ENCODE measurements around the gene HAPSTR1. TPM values are rescaled to one million over a fixed set of nuclear protein-coding genes. Genes with fewer than 3 reads are reported as not detected.

The HAPSTR1 gene
- total and polyA plus RNA-seq, 2 experiments from 2014 or later = 9.5 to 66.0 TPM

DNA sequence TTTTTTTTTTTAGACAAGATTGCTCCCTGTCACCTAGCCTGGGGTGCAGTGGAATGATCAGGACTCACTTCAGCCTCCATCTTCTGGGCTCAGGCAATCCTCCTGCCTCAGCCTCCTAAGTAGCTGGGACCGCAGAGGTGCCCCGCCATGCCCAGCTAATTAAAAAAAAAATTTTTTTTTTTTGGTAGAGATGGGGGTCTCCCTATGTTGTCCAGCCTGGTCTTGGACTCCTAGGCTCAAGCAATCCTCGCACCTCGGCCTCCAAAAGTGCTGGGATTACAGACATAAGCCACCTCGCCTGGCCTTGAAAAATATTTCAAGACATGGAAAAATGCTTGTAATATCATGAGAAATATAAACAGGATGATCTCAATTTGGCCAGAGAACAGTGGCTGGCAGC is 42.9 kb downstream of the HAPSTR1 start:
- H3K36me3 ChIP-seq (ENCODE audit: insufficient read depth) = no peaks in the 10 kb centered on the region
- 0 out of 2 replicates have a peak, but pooled peaks cover 3% of the 10 kb centered on the region for H3F3A ChIP-seq (replicated peaks; ENCODE audit: low read depth)
- no peaks in the 10 kb centered on the region; the same call in 2 of the 3 replicates for H3K9me3 Mint-ChIP-seq
- H3K4me3 Mint-ChIP-seq = no peak overlapping the region
- no peak overlapping the region for H3K4me3 ChIP-seq
- TF ChIP-seq POLR2AphosphoS5 (IDR thresholded peaks at IDR 0.05; ENCODE audit: low read depth) (no peak), ZNF114 (CRISPR knock-in tag; IDR thresholded peaks at IDR 0.05) (no peak), NANOG (IDR thresholded peaks at IDR 0.05; ENCODE audit: borderline replicate concordance) (no peak), EZH2phosphoT487 (IDR thresholded peaks at IDR 0.05; ENCODE audit: unreplicated experiment) (no peak), ZNF331 (CRISPR knock-in tag; IDR thresholded peaks at IDR 0.05; ENCODE audit: low read depth) (no peak), CTCF (conservative IDR thresholded peaks at IDR 0.05; ENCODE audit: low read depth in 2 of 2) (no peak), STAT1 (IDR thresholded peaks at IDR 0.05; ENCODE audit: unreplicated experiment) (no peak), CREB1 (CRISPR knock-in tag; IDR thresholded peaks at IDR 0.05; ENCODE audit: low read depth) (no peak), EZH2 (IDR thresholded peaks at IDR 0.05; ENCODE audit: low read depth, unreplicated experiment) (no peak), ETS1 (IDR thresholded peaks at IDR 0.05) (no peak), JUNB (IDR thresholded peaks at IDR 0.05; ENCODE audit: unreplicated experiment) (no peak)
- TF ChIP-seq, protein P1, sequence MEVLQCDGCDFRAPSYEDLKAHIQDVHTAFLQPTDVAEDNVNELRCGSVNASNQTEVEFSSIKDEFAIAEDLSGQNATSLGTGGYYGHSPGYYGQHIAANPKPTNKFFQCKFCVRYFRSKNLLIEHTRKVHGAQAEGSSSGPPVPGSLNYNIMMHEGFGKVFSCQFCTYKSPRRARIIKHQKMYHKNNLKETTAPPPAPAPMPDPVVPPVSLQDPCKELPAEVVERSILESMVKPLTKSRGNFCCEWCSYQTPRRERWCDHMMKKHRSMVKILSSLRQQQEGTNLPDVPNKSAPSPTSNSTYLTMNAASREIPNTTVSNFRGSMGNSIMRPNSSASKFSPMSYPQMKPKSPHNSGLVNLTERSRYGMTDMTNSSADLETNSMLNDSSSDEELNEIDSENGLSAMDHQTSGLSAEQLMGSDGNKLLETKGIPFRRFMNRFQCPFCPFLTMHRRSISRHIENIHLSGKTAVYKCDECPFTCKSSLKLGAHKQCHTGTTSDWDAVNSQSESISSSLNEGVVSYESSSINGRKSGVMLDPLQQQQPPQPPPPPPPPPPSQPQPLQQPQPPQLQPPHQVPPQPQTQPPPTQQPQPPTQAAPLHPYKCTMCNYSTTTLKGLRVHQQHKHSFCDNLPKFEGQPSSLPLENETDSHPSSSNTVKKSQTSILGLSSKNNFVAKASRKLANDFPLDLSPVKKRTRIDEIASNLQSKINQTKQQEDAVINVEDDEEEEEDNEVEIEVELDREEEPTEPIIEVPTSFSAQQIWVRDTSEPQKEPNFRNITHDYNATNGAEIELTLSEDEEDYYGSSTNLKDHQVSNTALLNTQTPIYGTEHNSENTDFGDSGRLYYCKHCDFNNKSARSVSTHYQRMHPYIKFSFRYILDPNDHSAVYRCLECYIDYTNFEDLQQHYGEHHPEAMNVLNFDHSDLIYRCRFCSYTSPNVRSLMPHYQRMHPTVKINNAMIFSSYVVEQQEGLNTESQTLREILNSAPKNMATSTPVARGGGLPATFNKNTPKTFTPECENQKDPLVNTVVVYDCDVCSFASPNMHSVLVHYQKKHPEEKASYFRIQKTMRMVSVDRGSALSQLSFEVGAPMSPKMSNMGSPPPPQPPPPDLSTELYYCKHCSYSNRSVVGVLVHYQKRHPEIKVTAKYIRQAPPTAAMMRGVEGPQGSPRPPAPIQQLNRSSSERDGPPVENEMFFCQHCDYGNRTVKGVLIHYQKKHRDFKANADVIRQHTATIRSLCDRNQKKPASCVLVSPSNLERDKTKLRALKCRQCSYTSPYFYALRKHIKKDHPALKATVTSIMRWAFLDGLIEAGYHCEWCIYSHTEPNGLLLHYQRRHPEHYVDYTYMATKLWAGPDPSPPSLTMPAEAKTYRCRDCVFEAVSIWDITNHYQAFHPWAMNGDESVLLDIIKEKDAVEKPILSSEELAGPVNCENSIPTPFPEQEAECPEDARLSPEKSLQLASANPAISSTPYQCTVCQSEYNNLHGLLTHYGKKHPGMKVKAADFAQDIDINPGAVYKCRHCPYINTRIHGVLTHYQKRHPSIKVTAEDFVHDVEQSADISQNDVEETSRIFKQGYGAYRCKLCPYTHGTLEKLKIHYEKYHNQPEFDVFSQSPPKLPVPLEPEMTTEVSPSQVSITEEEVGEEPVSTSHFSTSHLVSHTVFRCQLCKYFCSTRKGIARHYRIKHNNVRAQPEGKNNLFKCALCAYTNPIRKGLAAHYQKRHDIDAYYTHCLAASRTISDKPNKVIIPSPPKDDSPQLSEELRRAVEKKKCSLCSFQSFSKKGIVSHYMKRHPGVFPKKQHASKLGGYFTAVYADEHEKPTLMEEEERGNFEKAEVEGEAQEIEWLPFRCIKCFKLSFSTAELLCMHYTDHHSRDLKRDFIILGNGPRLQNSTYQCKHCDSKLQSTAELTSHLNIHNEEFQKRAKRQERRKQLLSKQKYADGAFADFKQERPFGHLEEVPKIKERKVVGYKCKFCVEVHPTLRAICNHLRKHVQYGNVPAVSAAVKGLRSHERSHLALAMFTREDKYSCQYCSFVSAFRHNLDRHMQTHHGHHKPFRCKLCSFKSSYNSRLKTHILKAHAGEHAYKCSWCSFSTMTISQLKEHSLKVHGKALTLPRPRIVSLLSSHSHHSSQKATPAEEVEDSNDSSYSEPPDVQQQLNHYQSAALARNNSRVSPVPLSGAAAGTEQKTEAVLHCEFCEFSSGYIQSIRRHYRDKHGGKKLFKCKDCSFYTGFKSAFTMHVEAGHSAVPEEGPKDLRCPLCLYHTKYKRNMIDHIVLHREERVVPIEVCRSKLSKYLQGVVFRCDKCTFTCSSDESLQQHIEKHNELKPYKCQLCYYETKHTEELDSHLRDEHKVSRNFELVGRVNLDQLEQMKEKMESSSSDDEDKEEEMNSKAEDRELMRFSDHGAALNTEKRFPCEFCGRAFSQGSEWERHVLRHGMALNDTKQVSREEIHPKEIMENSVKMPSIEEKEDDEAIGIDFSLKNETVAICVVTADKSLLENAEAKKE (CRISPR knock-in tag; IDR thresholded peaks at IDR 0.05) = no peak
- TF ChIP-seq, protein P2, sequence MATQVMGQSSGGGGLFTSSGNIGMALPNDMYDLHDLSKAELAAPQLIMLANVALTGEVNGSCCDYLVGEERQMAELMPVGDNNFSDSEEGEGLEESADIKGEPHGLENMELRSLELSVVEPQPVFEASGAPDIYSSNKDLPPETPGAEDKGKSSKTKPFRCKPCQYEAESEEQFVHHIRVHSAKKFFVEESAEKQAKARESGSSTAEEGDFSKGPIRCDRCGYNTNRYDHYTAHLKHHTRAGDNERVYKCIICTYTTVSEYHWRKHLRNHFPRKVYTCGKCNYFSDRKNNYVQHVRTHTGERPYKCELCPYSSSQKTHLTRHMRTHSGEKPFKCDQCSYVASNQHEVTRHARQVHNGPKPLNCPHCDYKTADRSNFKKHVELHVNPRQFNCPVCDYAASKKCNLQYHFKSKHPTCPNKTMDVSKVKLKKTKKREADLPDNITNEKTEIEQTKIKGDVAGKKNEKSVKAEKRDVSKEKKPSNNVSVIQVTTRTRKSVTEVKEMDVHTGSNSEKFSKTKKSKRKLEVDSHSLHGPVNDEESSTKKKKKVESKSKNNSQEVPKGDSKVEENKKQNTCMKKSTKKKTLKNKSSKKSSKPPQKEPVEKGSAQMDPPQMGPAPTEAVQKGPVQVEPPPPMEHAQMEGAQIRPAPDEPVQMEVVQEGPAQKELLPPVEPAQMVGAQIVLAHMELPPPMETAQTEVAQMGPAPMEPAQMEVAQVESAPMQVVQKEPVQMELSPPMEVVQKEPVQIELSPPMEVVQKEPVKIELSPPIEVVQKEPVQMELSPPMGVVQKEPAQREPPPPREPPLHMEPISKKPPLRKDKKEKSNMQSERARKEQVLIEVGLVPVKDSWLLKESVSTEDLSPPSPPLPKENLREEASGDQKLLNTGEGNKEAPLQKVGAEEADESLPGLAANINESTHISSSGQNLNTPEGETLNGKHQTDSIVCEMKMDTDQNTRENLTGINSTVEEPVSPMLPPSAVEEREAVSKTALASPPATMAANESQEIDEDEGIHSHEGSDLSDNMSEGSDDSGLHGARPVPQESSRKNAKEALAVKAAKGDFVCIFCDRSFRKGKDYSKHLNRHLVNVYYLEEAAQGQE (IDR thresholded peaks at IDR 0.05; ENCODE audit: unreplicated experiment) = no peak
- H3K36me3 Mint-ChIP-seq (ENCODE audit: low read depth) = peaks cover 4% of the 10 kb centered on the region; the same call in 1 of the 3 replicates
- H3K4me1 ChIP-seq (ENCODE audit: insufficient read depth) = 0 out of 2 replicates have a peak, but pooled peaks cover 7% of the 10 kb centered on the region
- DNase-seq (ENCODE audit: low spot score) = no peak
- no peaks in the 10 kb centered on the region for H3K27me3 ChIP-seq (ENCODE audit: insufficient read depth)
- H4K20me1 ChIP-seq (replicated peaks; ENCODE audit: insufficient read depth) = peaks cover 3% of the 10 kb centered on the region; the same call in 1 of the 2 replicates
- ATAC-seq = no peak
- no peak overlapping the region for H3K27ac ChIP-seq (ENCODE audit: low read depth)
- peaks cover 7% of the 10 kb centered on the region for H3K79me2 ChIP-seq (replicated peaks; ENCODE audit: insufficient read depth)
- no peak overlapping the region for H2AFZ ChIP-seq
- H3K27me3 Mint-ChIP-seq (ENCODE audit: insufficient read depth, low read depth, poor library complexity) = peaks cover 5% of the 10 kb centered on the region
- H3K4me2 ChIP-seq = no peak overlapping the region
- H3K27ac Mint-ChIP-seq = no peak overlapping the region
- no peaks in the 10 kb centered on the region for H3K9me2 ChIP-seq (ENCODE audit: insufficient read depth)
- H3K4me1 Mint-ChIP-seq = peaks cover 19% of the 10 kb centered on the region
